ENCODE measurements around the gene CEP128. TPM values are rescaled to one million over a fixed set of nuclear protein-coding genes. Genes with fewer than 3 reads are reported as not detected.

The CEP128 gene
- total RNA-seq, 1 donor, result 12.2 TPM

GRCh38 chr14:80942191-80942600 is 658 bp upstream of the CEP128 start:
- no peak for DNase-seq (ENCODE audit: low read depth)
- TF ChIP-seq CTCF (IDR thresholded peaks at IDR 0.05; ENCODE audit: insufficient read depth, low read length), result no peak
- H3K4me3 ChIP-seq (ENCODE audit: low read depth, low read length), result peak overlapping the region; percentile 51

GRCh38 chr14:80940146-80940545 is 1.4 kb downstream of the CEP128 start:
- no peak for TF ChIP-seq CTCF (IDR thresholded peaks at IDR 0.05; ENCODE audit: insufficient read depth, low read length)
- H3K4me3 ChIP-seq (ENCODE audit: low read depth, low read length), result no peak overlapping the region
- DNase-seq (ENCODE audit: low read depth), result no peak

- TF ChIP-seq CTCF (IDR thresholded peaks at IDR 0.05; ENCODE audit: insufficient read depth, low read length), result no peak
- no peak overlapping the region for H3K4me3 ChIP-seq (ENCODE audit: low read depth, low read length)
- DNase-seq (ENCODE audit: low read depth), result no peak
Measured at GRCh38 chr14:80933686-80934085, 7.9 kb downstream of the CEP128 start.

- TF ChIP-seq CTCF (IDR thresholded peaks at IDR 0.05; ENCODE audit: insufficient read depth, low read length), result no peak
- H3K4me3 ChIP-seq (ENCODE audit: low read depth, low read length), result no peak overlapping the region
- DNase-seq (ENCODE audit: low read depth), result no peak
Measured at GRCh38 chr14:80933282-80933681, 8.3 kb downstream of the CEP128 start.

GRCh38 chr14:80930836-80931389 is 10.6 kb downstream of the CEP128 start:
- H3K4me3 ChIP-seq (ENCODE audit: low read depth, low read length), result no peak overlapping the region
- TF ChIP-seq CTCF (IDR thresholded peaks at IDR 0.05; ENCODE audit: insufficient read depth, low read length), result no peak
- DNase-seq (ENCODE audit: low read depth), result peak; percentile 62

- no peak for TF ChIP-seq CTCF (IDR thresholded peaks at IDR 0.05; ENCODE audit: insufficient read depth, low read length)
- H3K4me3 ChIP-seq (ENCODE audit: low read depth, low read length), result no peak overlapping the region
- DNase-seq (ENCODE audit: low read depth), result no peak
Measured at GRCh38 chr14:80930095-80930494, 11.4 kb downstream of the CEP128 start.

Measured in fibroblast of the aortic adventitia (primary cell).